Smooth muscle cell (in vitro differentiated cells): Measurements from ENCODE around the gene GPSM1. TPM values are rescaled to one million over a fixed set of nuclear protein-coding genes. Genes with fewer than 3 reads are reported as not detected.

ENCODE experiments used
- DNase-seq: peaks from one replicate; lab custom pipeline; 2025; ENCODE audit not compliant: unreplicated experiment; lab: John Stamatoyannopoulos, UW
- H2AFZ ChIP-seq: fragments of 200-600 bp; sonication (generic); 2 replicates; pipeline ENCODE4 v1.6.0; 2016; ENCODE audit warnings: antibody characterized with exemption, low read depth, mild to moderate bottlenecking
- H3F3A ChIP-seq: fragments of 200-600 bp; sonication (generic); 2 replicates; pipeline ENCODE4 v1.6.0; 2017; ENCODE audit warnings: antibody characterized with exemption, low read depth
- H3K27ac ChIP-seq: fragments of 200-600 bp; sonication (generic); 2 replicates; pipeline ENCODE4 v1.5.1; 2016; ENCODE audit warnings: low read depth, mild to moderate bottlenecking
- H3K27me3 ChIP-seq: fragments of 200-600 bp; sonication (generic); 2 replicates; pipeline ENCODE4 v1.6.1; 2016; ENCODE audit warnings: low read depth, mild to moderate bottlenecking
- H3K36me3 ChIP-seq: fragments of 200-600 bp; sonication (generic); 2 replicates; pipeline ENCODE4 v1.5.1; 2016; ENCODE audit warnings: low read depth
- H3K4me1 ChIP-seq: fragments of 200-600 bp; sonication (generic); 2 replicates; pipeline ENCODE4 v1.5.1; 2016; ENCODE audit warnings: low read depth
- H3K4me2 ChIP-seq: fragments of 200-600 bp; sonication (generic); 2 replicates; pipeline ENCODE4 v1.6.0; 2016; ENCODE audit warnings: mild to moderate bottlenecking
- H3K4me3 ChIP-seq: fragments of 200-600 bp; sonication (generic); 2 replicates; pipeline ENCODE4 v1.5.1; 2016; ENCODE audit warnings: mild to moderate bottlenecking
- H3K79me2 ChIP-seq: fragments of 200-600 bp; sonication (generic); 2 replicates; pipeline ENCODE4 v1.6.0; 2016; ENCODE audit warnings: low read depth, mild to moderate bottlenecking
- H3K9ac ChIP-seq: fragments of 200-600 bp; sonication (generic); 2 replicates; pipeline ENCODE4 v1.6.0; 2016; ENCODE audit warnings: low read depth
- H3K9me3 ChIP-seq: fragments of 200-600 bp; sonication (generic); replicated peaks from 2 replicates; pipeline ENCODE4 v1.5.1; 2016; ENCODE audit warnings: low read depth
- H4K20me1 ChIP-seq: fragments of 200-600 bp; sonication (generic); 2 replicates; pipeline ENCODE4 v1.6.0; 2016; ENCODE audit warnings: low read depth
- CTCF ChIP-seq: fragments of 200-600 bp; sonication (generic); IDR thresholded peaks from 2 replicates; pipeline ENCODE4 v1.5.1; 2017; ENCODE audit warnings: borderline replicate concordance, mild to moderate bottlenecking, antibody characterized with exemption; ENCODE audit not compliant: insufficient read depth, poor library complexity, severe bottlenecking
- WGBS: methylation state at CpG from one replicate; pipeline ENCODE4 v1.1.7; 2016; ENCODE audit warnings: low lambda C conversion rate; 5-methylcytosine and 5-hydroxymethylcytosine counted together
- polyA plus RNA-seq: library from polyadenylated mRNA; unstranded; fragments of >200 nt; fragmentation: Nextera tagmentation; extraction: Ambion mirVana; gene quantifications from 2 replicates; pipeline ENCODE4 v1.2.1, GENCODE V29; 2016
- total RNA-seq: library from RNA; depleted of rRNA; stranded (reverse); fragments of >200 nt; gene quantifications from 2 replicates; pipeline ENCODE4 v1.2.3, GENCODE V29; 2014

GPSM1 gene
- total and polyA plus RNA-seq, 2 experiments from 2014 or later, result 21.1 to 45.9 TPM

- peak; percentile 11 for TF ChIP-seq CTCF
- peaks cover 12% of the 10 kb centered on the region for H3K4me1 ChIP-seq
- H3K9ac ChIP-seq, result no peak overlapping the region
- H4K20me1 ChIP-seq, result no peaks in the 10 kb centered on the region
- H3K27me3 ChIP-seq, result no peaks in the 10 kb centered on the region
- no peak overlapping the region for H3K27ac ChIP-seq
- no peaks in the 10 kb centered on the region for H3K9me3 ChIP-seq
- H3K4me2 ChIP-seq, result peak overlapping the region; percentile 60
- H3K36me3 ChIP-seq, result no peaks in the 10 kb centered on the region
- no peak overlapping the region for H3K4me3 ChIP-seq
- no peaks in the 10 kb centered on the region for H3K79me2 ChIP-seq
- no peak overlapping the region for H2AFZ ChIP-seq
- WGBS, result 24% methylated on average over 21 of the region's 21 CpGs
- DNase-seq, result peak; percentile 19
- H3F3A ChIP-seq, result no peaks in the 10 kb centered on the region
Observed at GRCh38 chr9:136372561-136373299, 45.4 kb downstream of the GPSM1 start.

GRCh38 chr9:136373300-136374182, 46.2 kb downstream of the GPSM1 start, which contains the start of gene CARD9:
Gene CARD9, minus strand, starts transcription at chr9:136373669. Its CDS starts 1,591 bp downstream, at chr9:136372078.
- TF ChIP-seq CTCF, result no peak
- Histone ChIP-seq H4K20me1 (no peaks in the 10 kb centered on the region), H3K27me3 (no peaks in the 10 kb centered on the region), H3K4me2 (peak within 1 kb of the TSS; percentile 60), H3F3A (no peaks in the 10 kb centered on the region), H3K36me3 (no peaks in the 10 kb centered on the region), H3K27ac (no peak within 1 kb of the TSS), H3K9me3 (no peaks in the 10 kb centered on the region), H2AFZ (no peak within 1 kb of the TSS), H3K4me1 (peaks cover 12% of the 10 kb centered on the region), H3K4me3 (no peak within 1 kb of the TSS), H3K79me2 (no peaks in the 10 kb centered on the region), H3K9ac (no peak within 1 kb of the TSS)
- no peak for DNase-seq
- WGBS, result 81% methylated on average over 27 of the region's 27 CpGs

GRCh38 chr9:136374183-136374575, 46.8 kb downstream of the GPSM1 start:
- no peak for DNase-seq
- Histone ChIP-seq H3K79me2 (no peaks in the 10 kb centered on the region), H3K27me3 (no peaks in the 10 kb centered on the region), H3K9ac (no peak overlapping the region), H2AFZ (no peak overlapping the region), H3K27ac (no peak overlapping the region), H3K9me3 (no peaks in the 10 kb centered on the region), H3F3A (no peaks in the 10 kb centered on the region), H3K4me2 (no peak overlapping the region), H3K36me3 (no peaks in the 10 kb centered on the region), H3K4me1 (peaks cover 12% of the 10 kb centered on the region), H4K20me1 (no peaks in the 10 kb centered on the region), H3K4me3 (no peak overlapping the region)
- TF ChIP-seq CTCF, result no peak
- 93% methylated on average over 14 of the region's 14 CpGs for WGBS
